ENCODE data around the gene POGLUT3.

POGLUT3 gene

GRCh38 chr11:108498046-108498815 is at the start of gene POGLUT3:
Gene POGLUT3 (minus strand): TSS chr11:108498384. CDS start chr11:108498366, 18 bp downstream.
- DNase-seq = peak; percentile 63

GRCh38 chr11:108545909-108546501 is 47.8 kb upstream of the POGLUT3 start:
- no peak for DNase-seq

- DNase-seq = no peak
Observed at GRCh38 chr11:108543316-108543964, 45.3 kb upstream of the POGLUT3 start.

- no peak for DNase-seq
Observed at GRCh38 chr11:108541531-108541930, 43.3 kb upstream of the POGLUT3 start.

DNA sequence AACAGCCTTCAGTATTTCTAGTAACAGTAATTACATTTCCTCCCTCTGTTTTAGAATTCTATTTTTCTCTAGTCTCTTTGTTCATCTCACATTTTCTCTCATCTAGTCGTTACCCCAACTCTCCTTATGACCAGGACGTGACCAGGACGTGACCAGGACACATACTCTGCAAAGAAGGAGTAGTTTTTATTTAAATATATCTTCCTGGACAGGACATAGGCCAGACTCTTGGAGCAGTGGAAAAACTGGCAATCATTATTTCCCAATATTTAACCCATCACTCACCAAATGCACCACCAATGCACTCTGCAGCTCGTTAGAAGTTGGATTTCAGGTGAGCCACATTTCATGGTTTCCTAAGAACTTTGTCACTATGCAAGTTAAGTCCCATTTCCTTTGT is 40.3 kb upstream of the POGLUT3 start:
- DNase-seq = no peak

- DNase-seq = no peak
Observed at GRCh38 chr11:108538022-108538424, 39.8 kb upstream of the POGLUT3 start.

DNA sequence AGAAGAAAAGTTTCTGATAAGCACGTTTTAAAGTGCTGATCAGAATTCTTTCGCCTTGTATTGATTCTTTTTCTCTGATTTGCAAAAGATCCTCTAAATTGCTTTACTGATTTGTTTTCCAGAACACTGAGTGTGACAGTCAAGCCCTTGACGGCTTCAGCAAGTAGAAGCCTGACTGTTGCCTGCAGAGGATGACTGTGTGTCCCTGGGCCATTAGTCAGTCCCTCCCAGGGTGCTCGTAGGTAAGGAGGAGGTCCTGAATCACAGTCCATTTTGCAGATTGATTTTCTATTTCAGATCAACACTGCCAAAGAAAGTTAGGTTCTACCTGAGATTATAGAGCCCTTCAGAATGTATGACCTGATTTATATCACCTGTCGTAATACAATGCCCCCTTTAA is 38.6 kb upstream of the POGLUT3 start:
- no peak for DNase-seq

GRCh38 chr11:108535384-108535955 is 37.3 kb upstream of the POGLUT3 start:
- DNase-seq = no peak

DNA sequence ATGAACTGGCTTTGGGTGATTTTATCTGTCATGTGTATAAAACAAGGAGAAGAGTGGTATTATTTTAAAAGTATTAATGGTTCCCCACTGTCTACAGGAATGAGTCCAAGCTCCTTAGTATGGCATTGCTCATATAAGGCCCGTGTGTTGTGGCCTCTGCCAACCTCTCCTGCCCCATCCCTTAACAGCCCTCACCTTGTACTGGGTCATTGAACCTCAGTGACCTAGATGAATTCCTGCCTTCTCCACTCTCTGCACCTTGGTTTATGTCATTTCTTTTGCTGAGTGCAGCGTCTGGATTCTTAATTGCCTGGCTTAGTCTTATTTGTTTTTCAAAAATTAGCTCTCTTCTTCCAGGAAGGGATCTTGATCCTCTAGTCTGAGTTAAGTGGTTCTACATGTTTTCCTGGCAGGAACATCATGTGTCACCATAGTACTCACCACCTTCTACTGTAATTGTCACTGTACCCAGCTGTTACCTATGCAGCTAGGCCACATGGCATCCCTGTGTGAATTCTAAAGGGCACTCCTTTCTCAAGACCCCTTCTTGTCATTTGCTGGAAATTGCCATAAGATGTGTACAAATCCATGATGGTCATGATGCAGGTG is 36.2 kb upstream of the POGLUT3 start:
- no peak for DNase-seq

DNA sequence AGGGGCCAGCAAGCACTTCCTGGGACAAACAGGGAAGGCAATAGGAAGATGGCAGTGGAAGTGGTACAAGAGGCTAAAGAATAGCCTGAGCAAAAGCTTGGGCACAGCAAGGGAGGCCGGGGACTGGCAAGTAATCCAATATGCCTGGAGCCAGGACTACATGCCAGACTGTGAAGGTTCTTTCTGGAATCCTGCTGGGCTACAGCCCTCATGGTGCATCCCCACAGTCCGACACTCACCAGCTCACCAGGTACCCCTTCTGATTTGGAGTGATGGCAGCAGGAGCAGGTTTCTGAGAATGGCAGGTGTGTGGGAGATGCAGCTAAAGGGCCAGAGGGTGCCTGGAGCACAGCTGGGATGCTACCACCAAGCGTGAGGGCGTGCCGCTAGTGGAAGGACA is 32.2 kb upstream of the POGLUT3 start:
- no peak for DNase-seq

DNA sequence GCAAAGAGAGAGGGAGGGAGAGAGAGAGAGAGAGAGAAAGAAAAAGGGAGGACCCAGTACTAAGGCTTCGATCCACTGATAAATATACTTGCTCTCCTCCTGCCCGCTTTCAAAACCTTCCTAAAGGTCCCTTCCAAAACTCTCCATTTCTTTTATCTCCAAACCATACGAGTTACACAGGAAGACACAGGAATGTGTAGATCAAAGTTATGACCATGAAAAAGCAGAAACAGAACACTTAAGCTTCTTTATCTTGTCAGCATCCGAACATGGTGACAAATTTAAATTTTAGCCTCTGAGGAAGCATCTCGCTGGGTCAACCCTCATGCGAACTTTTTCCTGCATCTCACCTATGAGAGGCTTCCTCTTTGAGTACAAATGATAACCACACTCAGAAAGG is 29.2 kb upstream of the POGLUT3 start:
- no peak for DNase-seq

- DNase-seq = no peak
Observed at GRCh38 chr11:108525161-108525560, 27.0 kb upstream of the POGLUT3 start.

GRCh38 chr11:108524422-108524821 is 26.2 kb upstream of the POGLUT3 start:
- no peak for DNase-seq

- DNase-seq = no peak
Observed at GRCh38 chr11:108522318-108522717, 24.1 kb upstream of the POGLUT3 start.

GRCh38 chr11:108518581-108518980 is 20.4 kb upstream of the POGLUT3 start:
- DNase-seq = no peak

DNA sequence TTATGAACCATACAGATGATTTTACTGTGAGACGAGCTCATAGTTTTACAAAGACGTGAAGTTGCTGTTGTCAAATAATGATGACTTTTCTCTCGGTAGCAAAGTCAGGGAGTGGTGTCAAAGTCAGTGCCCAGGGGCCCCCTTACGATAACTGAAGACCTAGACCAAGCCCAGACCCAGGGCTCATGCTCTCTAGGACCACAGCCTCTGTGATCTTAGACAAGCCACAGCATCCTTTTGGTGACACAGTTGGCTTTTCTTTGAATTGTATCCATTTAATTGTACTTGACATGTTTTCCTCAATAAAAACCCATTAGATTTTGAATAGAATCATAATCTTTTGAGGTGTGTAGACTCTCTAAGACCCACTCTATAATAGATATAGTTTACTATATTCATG is 17.9 kb upstream of the POGLUT3 start:
- DNase-seq = no peak

- DNase-seq = no peak
Observed at GRCh38 chr11:108512708-108513107, 14.5 kb upstream of the POGLUT3 start.

DNA sequence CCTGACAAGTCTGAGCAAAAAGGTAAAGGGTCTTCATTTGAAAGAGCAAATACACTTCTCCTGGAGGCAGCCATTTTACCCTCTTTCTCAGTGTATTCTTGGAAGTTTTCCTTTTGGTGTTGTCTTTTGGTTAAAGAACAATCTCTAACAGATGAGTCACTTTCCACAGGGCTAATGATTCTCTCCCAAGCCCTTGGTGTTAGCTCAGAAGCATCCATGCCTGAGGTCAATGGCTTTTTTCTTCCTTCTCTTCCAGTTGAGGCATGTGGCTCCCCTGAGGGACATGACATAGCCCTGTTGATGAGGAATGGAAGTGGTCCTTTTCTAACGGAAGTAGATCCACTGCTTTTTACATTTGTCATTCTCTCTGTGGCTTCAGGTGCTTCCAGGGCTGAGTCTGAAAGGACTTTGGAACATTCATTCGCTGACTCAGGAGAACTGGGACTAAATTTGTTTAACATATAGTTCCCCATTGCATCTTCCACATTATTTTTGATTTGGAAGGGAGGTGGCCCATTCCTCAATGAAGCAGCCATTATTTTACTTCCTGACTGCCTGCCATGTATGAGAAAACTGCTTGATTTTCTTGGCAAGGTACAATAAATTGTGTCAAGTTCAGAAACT is 13.8 kb upstream of the POGLUT3 start:
- DNase-seq = no peak

- DNase-seq = no peak
Observed at GRCh38 chr11:108508653-108509593, 10.7 kb upstream of the POGLUT3 start.

- no peak for DNase-seq
Observed at GRCh38 chr11:108501396-108501795, 3.2 kb upstream of the POGLUT3 start.

DNA sequence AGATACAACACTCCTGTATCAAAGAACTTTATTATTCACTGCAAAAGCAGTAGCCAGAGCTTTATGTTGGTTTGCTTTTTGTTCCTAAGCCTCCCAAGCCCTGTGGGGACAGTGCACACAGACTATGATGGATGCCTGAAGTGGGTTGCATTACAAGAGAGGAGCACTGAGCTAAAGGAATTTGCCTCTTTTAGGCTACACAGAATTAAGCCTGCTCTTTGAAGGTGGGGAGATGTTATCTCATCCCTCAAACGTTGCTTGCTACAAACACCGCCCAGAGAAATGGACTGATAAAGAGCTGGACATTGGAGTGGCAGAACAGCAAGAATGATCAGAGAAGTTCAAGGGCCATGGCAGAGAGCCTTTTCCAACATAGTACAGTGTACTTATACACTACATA is 2.5 kb upstream of the POGLUT3 start:
- no peak for DNase-seq

DNA sequence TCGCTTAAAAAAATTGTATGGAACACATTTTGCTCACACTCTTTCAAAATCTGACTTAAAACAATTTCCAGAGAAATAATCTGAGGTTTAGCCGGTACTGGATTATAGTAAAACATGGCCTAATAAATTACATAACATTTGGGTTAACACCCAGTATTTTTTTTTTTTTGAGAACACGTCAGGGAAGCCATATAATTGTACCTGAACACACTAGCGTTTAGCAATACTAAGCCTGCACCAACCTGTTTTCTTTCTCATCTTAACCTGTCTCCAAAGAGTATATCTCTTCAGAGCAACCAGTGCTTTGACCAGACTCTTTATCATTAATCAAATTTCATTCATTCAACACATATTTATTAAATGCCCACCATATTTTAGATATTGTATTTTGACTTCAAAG is 2.0 kb upstream of the POGLUT3 start:
- no peak for DNase-seq
